Measurements from ENCODE around the gene SCGB1C2.
"Not testable (repeated sequence)": the region's sequence is repeated elsewhere in the genome, so short reads cannot be mapped to it uniquely, and the experiment has no call there.

DNA sequence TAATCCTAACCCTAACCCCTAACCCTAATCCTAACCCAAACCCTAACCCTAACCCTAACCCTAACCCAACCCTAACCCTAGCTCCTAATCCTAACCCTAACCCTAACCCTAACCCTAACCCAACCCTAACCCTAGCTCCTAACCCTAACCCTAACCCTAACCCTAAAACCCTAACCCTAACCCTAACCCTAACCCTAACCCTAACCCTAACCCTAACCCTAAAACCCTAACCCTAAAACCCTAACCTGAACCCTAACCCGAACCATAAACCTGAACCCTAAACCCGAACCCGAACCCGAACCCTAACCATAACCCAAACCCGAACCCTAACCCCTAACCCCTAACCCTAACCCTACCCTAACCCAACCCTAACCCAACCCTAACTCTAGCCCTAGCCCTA is 24.3 kb upstream of the SCGB1C2 start:
- not testable (repeated sequence) for TF ChIP-seq ZFX (IDR thresholded peaks at IDR 0.05)
- TF ChIP-seq, protein P1, sequence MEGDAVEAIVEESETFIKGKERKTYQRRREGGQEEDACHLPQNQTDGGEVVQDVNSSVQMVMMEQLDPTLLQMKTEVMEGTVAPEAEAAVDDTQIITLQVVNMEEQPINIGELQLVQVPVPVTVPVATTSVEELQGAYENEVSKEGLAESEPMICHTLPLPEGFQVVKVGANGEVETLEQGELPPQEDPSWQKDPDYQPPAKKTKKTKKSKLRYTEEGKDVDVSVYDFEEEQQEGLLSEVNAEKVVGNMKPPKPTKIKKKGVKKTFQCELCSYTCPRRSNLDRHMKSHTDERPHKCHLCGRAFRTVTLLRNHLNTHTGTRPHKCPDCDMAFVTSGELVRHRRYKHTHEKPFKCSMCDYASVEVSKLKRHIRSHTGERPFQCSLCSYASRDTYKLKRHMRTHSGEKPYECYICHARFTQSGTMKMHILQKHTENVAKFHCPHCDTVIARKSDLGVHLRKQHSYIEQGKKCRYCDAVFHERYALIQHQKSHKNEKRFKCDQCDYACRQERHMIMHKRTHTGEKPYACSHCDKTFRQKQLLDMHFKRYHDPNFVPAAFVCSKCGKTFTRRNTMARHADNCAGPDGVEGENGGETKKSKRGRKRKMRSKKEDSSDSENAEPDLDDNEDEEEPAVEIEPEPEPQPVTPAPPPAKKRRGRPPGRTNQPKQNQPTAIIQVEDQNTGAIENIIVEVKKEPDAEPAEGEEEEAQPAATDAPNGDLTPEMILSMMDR (conservative IDR thresholded peaks at IDR 0.05), result not testable (repeated sequence)
